Aorta (tissue), 5 donors: ENCODE data around the gene RRP1B. TPM values are rescaled to one million over a fixed set of nuclear protein-coding genes. Genes with fewer than 3 reads are reported as not detected.
"Not testable (repeated sequence)": the region's sequence is repeated elsewhere in the genome, so short reads cannot be mapped to it uniquely, and the experiment has no call there.

Experiments
- ATAC-seq: fragments of 200-7000 bp; cut with Tn5 transposase; one replicate; pipeline ENCODE4 v1.9.1; 2022; ENCODE audit warnings: moderate library complexity; ENCODE audit not compliant: low FRiP score
- DNase-seq, 2 donors: peaks; one replicate each; pipeline ENCODE4 v3.0.0-alpha.2; 2020
- H3K27ac ChIP-seq, 2 donors: one replicate each; pipeline ENCODE4 v1.5.1; 2013; ENCODE audit warnings: low read length in 2 of 2, mild to moderate bottlenecking in 2 of 2, moderate library complexity in 2 of 2, control low read depth in 1 of 2, inconsistent platforms in 1 of 2, low read depth in 1 of 2
- H3K27me3 ChIP-seq, 2 donors: one replicate each; pipeline ENCODE4 v1.6.1; 2013; ENCODE audit warnings: control low read depth in 1 of 2, low read length in 1 of 2, mild to moderate bottlenecking in 1 of 2, moderate library complexity in 1 of 2; ENCODE audit not compliant: insufficient read depth in 2 of 2, control insufficient read depth in 1 of 2
- H3K36me3 ChIP-seq, 2 donors: one replicate each; pipeline ENCODE4 v1.6.1; 2013; ENCODE audit warnings: control low read depth in 1 of 2, low read length in 1 of 2, mild to moderate bottlenecking in 1 of 2; ENCODE audit not compliant: insufficient read depth in 2 of 2, control insufficient read depth in 1 of 2
- H3K4me1 ChIP-seq, 2 donors: one replicate each; pipeline ENCODE4 v1.6.1; 2013; ENCODE audit warnings: low read length in 2 of 2, control low read depth in 1 of 2, mild to moderate bottlenecking in 1 of 2, moderate library complexity in 1 of 2; ENCODE audit not compliant: insufficient read depth in 2 of 2, control insufficient read depth in 1 of 2
- H3K4me3 ChIP-seq, 2 donors: one replicate each; pipeline ENCODE4 v1.5.1; 2013; ENCODE audit warnings: low read length in 2 of 2, control low read depth in 1 of 2, mild to moderate bottlenecking in 1 of 2
- H3K9me3 ChIP-seq: one replicate; pipeline ENCODE4 v1.6.1; 2013; ENCODE audit warnings: mild to moderate bottlenecking, low read length; ENCODE audit not compliant: control insufficient read depth
- WGBS, 2 donors: extraction: QIAGEN DNeasy Blood & Tissue Kit; methylation state at CpG; one replicate each; pipeline ENCODE4 v1.1.7; 2013; 5-methylcytosine and 5-hydroxymethylcytosine counted together
- intact Hi-C, 2 donors: fragments of 100-400 bp; cut with DNase I; formaldehyde crosslinking; loops; one replicate each; pipeline versions ENCODE4 v1.14.2 to v1.15.0; 2022
- polyA plus RNA-seq, 2 donors: library from polyadenylated mRNA; stranded (reverse); fragments of 200-250 nt; gene quantifications; one replicate each; pipeline ENCODE4 v1.2.3, GENCODE V29; 2013
- total RNA-seq, 2 donors: library from RNA; stranded (reverse); fragmentation: NEBNext Ultra II Directional; extraction: Animal tissue kit (Norgen Biotek cat#: 25700); gene quantifications; one replicate each; pipeline ENCODE4 v1.2.1, GENCODE V29; 2021
- donor health status: healthy with polysubstance abuse.
- donor health status: Bipolar disorder and iron deficiency.
- donor health status: DM: no; HTN: no; CAD: no.
- donor health status: DM: no; HTN: no; CAD: no.
- donor health status: DM: yes; HTN: yes; CAD: no.

Gene RRP1B
- total and polyA plus RNA-seq, 4 donors = 4.9 to 16.4 (median 10.9) TPM

GRCh38 chr21:43713123-43713522 lies 53.8 kb downstream of the RRP1B start:
- H3K27me3 ChIP-seq, DNase-seq, H3K4me1 ChIP-seq, H3K9me3 ChIP-seq, ATAC-seq, H3K4me3 ChIP-seq, intact Hi-C loops, H3K36me3 ChIP-seq, H3K27ac ChIP-seq: not testable (repeated sequence)
- WGBS, 2 donors = 97% methylated on average over 6 of the region's 6 CpGs

- ATAC-seq (no peak), DNase-seq (peak in 1 of 2 donors; percentile 75)
- no peak overlapping the region for H3K4me3 ChIP-seq
- no peaks in the 10 kb centered on the region for H3K36me3 ChIP-seq
- H3K27ac ChIP-seq = no peak overlapping the region
- 77 to 82% methylated on average over 12 of the region's 12 CpGs for WGBS, 2 donors
- H3K9me3 ChIP-seq = no peaks in the 10 kb centered on the region
- H3K4me1 ChIP-seq = no peaks in the 10 kb centered on the region
- H3K27me3 ChIP-seq = no peaks in the 10 kb centered on the region
- intact Hi-C loops = no loop called here
These were observed 57.2 kb downstream of the RRP1B start for GRCh38 chr21:43716376-43717165.

GRCh38 chr21:43717166-43717853 lies 58.0 kb downstream of the RRP1B start:
- Histone ChIP-seq H3K4me3 (no peak overlapping the region), H3K36me3 (no peaks in the 10 kb centered on the region), H3K27me3 (no peaks in the 10 kb centered on the region), H3K9me3 (no peaks in the 10 kb centered on the region), H3K27ac (no peak overlapping the region), H3K4me1 (no peaks in the 10 kb centered on the region)
- intact Hi-C loops = no loop called here
- DNase-seq = no peak
- WGBS, 2 donors = 91 to 92% methylated on average over 13 of the region's 13 CpGs
- no peak for ATAC-seq

DNA sequence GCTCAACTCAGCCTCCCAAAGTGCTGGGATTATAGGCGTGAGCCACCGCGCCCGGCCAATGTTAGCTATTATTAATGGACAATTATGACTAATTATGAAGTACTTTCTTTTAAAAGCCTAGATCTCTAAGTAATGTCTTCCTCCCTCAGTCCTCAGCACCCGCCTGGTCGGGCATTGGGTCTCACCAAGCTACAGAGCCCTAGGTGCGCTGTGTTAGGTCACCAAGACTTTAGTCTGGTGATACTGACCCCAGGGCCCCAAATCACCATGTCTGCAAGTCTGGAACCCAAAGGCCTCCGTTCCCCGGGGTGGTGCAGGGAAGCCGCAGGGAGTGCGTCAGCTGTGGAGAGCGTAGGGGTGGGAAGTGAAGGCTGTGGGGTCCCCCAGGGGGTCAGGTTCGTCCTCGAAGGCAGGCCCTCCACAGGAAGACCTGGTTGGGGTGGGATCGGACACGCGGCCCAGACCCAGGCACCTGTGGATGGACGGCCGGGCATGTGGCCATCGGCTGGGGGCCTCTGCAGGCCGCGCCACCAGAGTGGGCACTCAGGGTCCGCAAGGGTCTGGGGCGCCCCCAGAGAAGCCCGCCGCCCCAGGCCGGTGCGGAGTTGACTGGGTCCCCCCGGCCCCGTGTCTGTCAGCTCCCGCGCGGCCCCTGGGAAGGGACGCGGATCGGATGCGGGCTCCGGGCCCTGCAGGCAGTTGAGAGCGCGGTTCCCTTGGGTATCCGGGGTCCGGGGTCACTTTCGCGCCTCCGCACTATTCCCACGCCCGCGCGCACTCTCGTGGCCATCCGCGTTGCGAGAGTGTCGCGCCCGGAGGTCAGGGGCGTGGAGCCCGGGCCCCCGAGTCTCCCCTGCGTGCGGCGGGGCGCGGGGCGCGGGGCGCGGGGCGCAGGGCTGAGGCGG lies 58.9 kb downstream of the RRP1B start:
- peak overlapping the region; percentile 24 to 77 for H3K4me3 ChIP-seq
- H3K36me3 ChIP-seq = no peaks in the 10 kb centered on the region
- no peaks in the 10 kb centered on the region for H3K4me1 ChIP-seq
- 30 to 31% methylated on average over 68 to 70 of the region's 70 CpGs for WGBS, 2 donors
- intact Hi-C loops = loop anchor here in 1 of 2 donors (2.0 kb wide), 1 partner anchor 59 kb away; the partner anchor contains the start of genes HSF2BP and RRP1B
- H3K27ac ChIP-seq = no peak overlapping the region
- H3K9me3 ChIP-seq = no peaks in the 10 kb centered on the region
- peak; percentile 1 for ATAC-seq
- no peaks in the 10 kb centered on the region for H3K27me3 ChIP-seq
- DNase-seq = peak; percentile 58 to 83

DNA sequence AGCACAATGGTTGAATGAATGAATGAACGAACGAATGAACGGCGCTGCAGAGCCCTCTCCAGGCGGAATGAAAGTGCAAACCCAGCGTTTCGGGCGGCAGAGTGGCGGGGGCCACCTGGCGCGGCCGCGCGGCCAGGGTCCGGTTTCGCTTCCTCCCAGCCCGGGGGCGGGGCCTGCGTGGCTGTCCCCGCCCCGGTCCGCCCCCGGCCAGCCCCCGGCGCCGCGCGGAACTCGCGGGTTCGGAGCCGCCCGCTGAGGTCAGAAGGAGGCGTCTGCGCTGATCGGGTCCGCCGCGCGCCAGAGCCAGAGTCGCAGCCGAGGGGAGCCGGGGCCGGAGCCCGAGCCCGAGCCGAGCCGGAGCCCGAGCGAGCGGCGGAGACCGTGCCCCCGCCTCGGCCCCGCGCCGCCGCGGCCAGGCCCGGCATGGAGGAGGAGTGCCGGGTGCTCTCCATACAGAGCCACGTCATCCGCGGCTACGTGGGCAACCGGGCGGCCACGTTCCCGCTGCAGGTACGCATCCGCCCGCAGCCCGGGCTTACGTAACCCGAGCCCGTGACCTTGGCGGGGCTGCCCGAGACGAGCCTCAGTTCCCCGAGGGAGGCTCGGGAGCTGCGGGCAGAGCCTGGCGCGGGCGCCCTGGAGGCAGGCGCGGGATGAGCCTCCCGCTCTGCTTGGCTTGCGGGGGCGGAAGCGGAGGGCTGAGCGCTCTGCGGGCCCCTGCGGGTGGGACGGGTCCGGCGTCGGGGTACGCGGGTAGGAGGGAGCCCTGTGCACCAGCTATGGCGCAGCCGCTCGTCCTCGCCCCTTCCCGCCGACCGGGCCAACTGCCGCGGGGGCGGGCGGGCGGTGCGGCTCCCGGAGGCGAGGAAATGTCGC lies 59.8 kb downstream of the RRP1B start, which contains the start of gene PDXK:
TSS of gene PDXK (plus strand) at position 258 of the 876 bp plus-strand sequence. CDS start at position 424, 166 bp downstream.
- DNase-seq (peak; percentile 91 to 95), ATAC-seq (peak; percentile 94)
- intact Hi-C loops = loop anchor here in 1 of 2 donors (2.0 kb wide), 1 partner anchor 60 kb away; the partner anchor contains the start of genes HSF2BP and RRP1B
- Histone ChIP-seq H3K27ac (peak within 1 kb of the TSS; percentile 66 to 70), H3K4me1 (no peaks in the 10 kb centered on the region), H3K9me3 (no peaks in the 10 kb centered on the region), H3K27me3 (no peaks in the 10 kb centered on the region), H3K36me3 (no peaks in the 10 kb centered on the region), H3K4me3 (peak within 1 kb of the TSS; percentile 77 to 92)
- WGBS, 2 donors = 0% methylated on average over 110 to 117 of the region's 117 CpGs

DNA sequence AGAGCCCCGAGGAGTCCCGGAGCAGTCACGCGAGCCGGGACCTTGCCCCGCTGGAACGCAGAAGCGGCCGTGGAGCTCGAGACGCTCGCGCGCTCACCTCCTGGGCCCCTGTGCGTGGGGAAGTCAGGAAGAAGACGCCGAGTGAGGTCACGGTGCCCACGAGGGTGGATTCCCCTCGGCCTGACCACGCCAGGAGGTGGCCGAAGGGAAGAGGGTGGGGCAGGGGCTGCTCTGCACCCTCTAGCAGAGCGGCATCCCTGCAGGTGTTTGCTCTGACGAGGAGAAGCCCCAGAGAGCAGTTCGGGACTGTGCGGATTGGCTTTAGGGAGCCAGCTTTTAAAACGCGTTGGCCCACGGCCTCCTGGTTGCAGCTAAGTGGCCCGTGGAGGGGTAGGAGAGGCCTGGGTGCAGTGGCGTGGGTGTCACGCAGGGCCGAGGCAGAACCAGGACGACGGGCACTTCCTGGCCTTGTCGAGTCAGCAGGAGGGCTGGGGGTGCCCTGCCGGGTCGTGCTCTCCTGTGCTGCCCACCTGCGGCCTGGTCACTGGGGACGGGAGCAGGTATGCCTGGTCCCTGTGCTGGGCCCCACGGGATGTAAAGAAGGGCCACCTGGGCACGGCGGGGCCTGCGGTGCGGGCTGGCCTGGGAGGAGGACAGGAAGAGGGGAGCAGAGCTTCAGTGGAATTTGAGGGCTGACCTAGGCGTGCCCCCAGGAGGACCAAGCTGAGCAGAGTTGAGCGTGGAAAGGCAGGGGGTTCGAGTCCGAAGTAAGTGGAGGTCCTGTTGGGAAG lies 60.6 kb downstream of the RRP1B start:
- DNase-seq (peak; percentile 69 to 74), ATAC-seq (peak; percentile 6)
- Histone ChIP-seq H3K9me3 (no peaks in the 10 kb centered on the region), H3K27ac (peak overlapping the region in 1 of 2 donors; percentile 66), H3K36me3 (no peaks in the 10 kb centered on the region), H3K4me3 (peak overlapping the region; percentile 77 to 92), H3K27me3 (no peaks in the 10 kb centered on the region), H3K4me1 (no peaks in the 10 kb centered on the region)
- intact Hi-C loops = loop anchor here (2.0 to 10.0 kb wide), 3 partner anchors 37 to 61 kb away; partner anchors contain the start of genes CSTB (in 1 of the 2), HSF2BP (in 1 of the 2) and RRP1B (in 1 of the 2)
- WGBS, 2 donors = 7% methylated on average over 49 of the region's 49 CpGs

GRCh38 chr21:43720539-43721166 lies 61.3 kb downstream of the RRP1B start:
- ATAC-seq (no peak), DNase-seq (peak in 1 of 2 donors; percentile 69)
- Histone ChIP-seq H3K36me3 (no peaks in the 10 kb centered on the region), H3K9me3 (no peaks in the 10 kb centered on the region), H3K4me3 (peak overlapping the region in 1 of 2 donors; percentile 77), H3K27me3 (no peaks in the 10 kb centered on the region), H3K4me1 (no peaks in the 10 kb centered on the region), H3K27ac (no peak overlapping the region)
- intact Hi-C loops = loop anchor here (5.0 to 10.0 kb wide), 2 partner anchors 37 to 54 kb away; partner anchors contain the start of gene CSTB (in 1 of the 2)
- 60 to 65% methylated on average over 14 to 16 of the region's 16 CpGs for WGBS, 2 donors
